Stomach (tissue), 9 donors: ENCODE data around the gene HPRT1. TPM values are rescaled to one million over a fixed set of nuclear protein-coding genes. Genes with fewer than 3 reads are reported as not detected.

Experiments used
- DNase-seq, 2 donors: peaks; one replicate each; pipeline versions ENCODE4 v3.0.0 to v3.0.0-alpha.2; 2013 to 2019
- H3K27ac ChIP-seq, 5 donors: fragments of 200-600 bp in 4 of 5; sonication (generic) in 4 of 5; one replicate each; pipeline ENCODE4 v1.5.1; 2013 to 2019; ENCODE audit warnings: mild to moderate bottlenecking in 1 of 5, moderate library complexity in 1 of 5
- H3K27me3 ChIP-seq, 3 donors: fragments of 200-600 bp; sonication (generic); one replicate each; pipeline ENCODE4 v1.5.1; 2017 to 2019; ENCODE audit warnings: mixed run types in 1 of 3
- H3K36me3 ChIP-seq, 4 donors: fragments of 200-600 bp; sonication (generic); 1 replicate in 3 of 4; 2 replicates in 1 of 4; pipeline ENCODE4 v1.5.1; 2016 to 2019
- H3K4me1 ChIP-seq, 4 donors: fragments of 200-600 bp; sonication (generic); one replicate each; pipeline ENCODE4 v1.5.1; 2016 to 2019
- H3K4me3 ChIP-seq, 4 donors: fragments of 200-600 bp; sonication (generic) in 3 of 4; one replicate each; pipeline ENCODE4 v1.5.1; 2016 to 2019; ENCODE audit warnings: mild to moderate bottlenecking in 1 of 4
- H3K9me3 ChIP-seq, 4 donors: fragments of 200-600 bp; sonication (generic); one replicate each; pipeline ENCODE4 v1.5.1; 2016 to 2019
- EP300 ChIP-seq: sonication (generic); formaldehyde crosslinking; IDR thresholded peaks from one replicate; pipeline ENCODE4 v1.6.1; 2017; ENCODE audit warnings: antibody characterized with exemption
- POLR2A ChIP-seq, 4 donors: fragments of 450-650 bp; IDR thresholded peaks; one replicate each; pipeline ENCODE4 v1.6.1; 2016; ENCODE audit warnings: antibody characterized with exemption in 4 of 4, control low read depth in 2 of 4, mild to moderate bottlenecking in 1 of 4, moderate library complexity in 1 of 4
- POLR2AphosphoS5 ChIP-seq, 3 donors: sonication (generic); formaldehyde crosslinking; IDR thresholded peaks; one replicate each; pipeline ENCODE4 v1.6.1; 2016; ENCODE audit warnings: antibody characterized with exemption in 3 of 3
- WGBS, 5 donors: extraction: QIAGEN DNeasy Blood & Tissue Kit in 3 of 5; methylation state at CpG; one replicate each; pipeline versions ENCODE4 v1.1.5 to v1.1.7; 2013 to 2018; 5-methylcytosine and 5-hydroxymethylcytosine counted together
- intact Hi-C: fragments of 100-400 bp; cut with DNase I; formaldehyde crosslinking; loops from one replicate; pipeline ENCODE4 v1.15.1; 2023; ENCODE audit warnings: low total_unique reads
- polyA plus RNA-seq, 3 donors: library from polyadenylated mRNA; stranded (reverse); fragments of 200-250 nt; gene quantifications; one replicate each; pipeline ENCODE4 v1.2.3, GENCODE V29; 2013
- total RNA-seq, 5 donors: library from RNA; depleted of rRNA; stranded (reverse); fragments of >200 nt; gene quantifications; one replicate each; pipeline versions ENCODE4 v1.1.0 to v1.2.3, GENCODE V29; 2014 to 2016
- TF ChIP-seq, protein P1 (sequence below), 7 experiments: fragments of 450-650 bp in 4 of 7; fragments of 200-600 bp in 3 of 7; sonication (generic) in 3 of 7; IDR thresholded peaks; one replicate each; pipeline ENCODE4 v1.5.1; 2016 to 2019; ENCODE audit warnings: antibody characterized with exemption in 7 of 7, control low read depth in 2 of 7, mild to moderate bottlenecking in 1 of 7
- donor health status: healthy with polysubstance abuse.
- donor health status: Bipolar disorder and iron deficiency.
- donor health status: healthy.

HPRT1 gene
- total and polyA plus RNA-seq, 8 donors = 0.87 to 81.1 (median 29.7) TPM

DNA sequence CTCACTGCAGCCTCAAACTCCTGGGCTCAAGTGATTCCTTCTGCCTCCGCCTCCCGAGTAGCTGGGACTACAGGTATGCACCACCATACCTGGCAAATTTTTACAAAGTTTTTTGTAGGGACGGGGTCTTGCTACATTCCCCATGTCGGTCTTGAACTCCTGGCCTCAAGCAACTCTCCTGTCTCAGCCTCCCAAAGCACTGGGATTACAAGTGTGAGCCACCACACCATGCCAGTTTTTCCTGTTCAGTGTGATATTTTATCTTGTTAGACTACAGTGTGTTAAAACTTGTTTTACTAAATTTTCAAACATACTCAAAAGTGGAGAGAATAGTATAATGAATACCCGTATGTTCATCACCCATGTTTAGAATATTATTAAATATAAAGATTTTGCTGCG, 12.1 kb downstream of the HPRT1 start:
- peaks cover 0 to 12% (median 3%) of the 10 kb centered on the region in 4 donors for H3K36me3 ChIP-seq
- intact Hi-C loops = no loop called here
- H3K27ac ChIP-seq = no peak overlapping the region
- no peaks in the 10 kb centered on the region for H3K4me1 ChIP-seq
- no peak overlapping the region for H3K4me3 ChIP-seq
- no peak for DNase-seq
- no peaks in the 10 kb centered on the region for H3K9me3 ChIP-seq
- TF ChIP-seq, protein P1, sequence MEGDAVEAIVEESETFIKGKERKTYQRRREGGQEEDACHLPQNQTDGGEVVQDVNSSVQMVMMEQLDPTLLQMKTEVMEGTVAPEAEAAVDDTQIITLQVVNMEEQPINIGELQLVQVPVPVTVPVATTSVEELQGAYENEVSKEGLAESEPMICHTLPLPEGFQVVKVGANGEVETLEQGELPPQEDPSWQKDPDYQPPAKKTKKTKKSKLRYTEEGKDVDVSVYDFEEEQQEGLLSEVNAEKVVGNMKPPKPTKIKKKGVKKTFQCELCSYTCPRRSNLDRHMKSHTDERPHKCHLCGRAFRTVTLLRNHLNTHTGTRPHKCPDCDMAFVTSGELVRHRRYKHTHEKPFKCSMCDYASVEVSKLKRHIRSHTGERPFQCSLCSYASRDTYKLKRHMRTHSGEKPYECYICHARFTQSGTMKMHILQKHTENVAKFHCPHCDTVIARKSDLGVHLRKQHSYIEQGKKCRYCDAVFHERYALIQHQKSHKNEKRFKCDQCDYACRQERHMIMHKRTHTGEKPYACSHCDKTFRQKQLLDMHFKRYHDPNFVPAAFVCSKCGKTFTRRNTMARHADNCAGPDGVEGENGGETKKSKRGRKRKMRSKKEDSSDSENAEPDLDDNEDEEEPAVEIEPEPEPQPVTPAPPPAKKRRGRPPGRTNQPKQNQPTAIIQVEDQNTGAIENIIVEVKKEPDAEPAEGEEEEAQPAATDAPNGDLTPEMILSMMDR (IDR thresholded peaks at IDR 0.05) = no peak
- TF ChIP-seq EP300 = no peak
- 85 to 97% (median 94%) methylated on average over 6 of the region's 6 CpGs for WGBS, 5 donors
- peaks cover 0 to under 1% (median 0%) of the 10 kb centered on the region in 3 donors for H3K27me3 ChIP-seq

DNA sequence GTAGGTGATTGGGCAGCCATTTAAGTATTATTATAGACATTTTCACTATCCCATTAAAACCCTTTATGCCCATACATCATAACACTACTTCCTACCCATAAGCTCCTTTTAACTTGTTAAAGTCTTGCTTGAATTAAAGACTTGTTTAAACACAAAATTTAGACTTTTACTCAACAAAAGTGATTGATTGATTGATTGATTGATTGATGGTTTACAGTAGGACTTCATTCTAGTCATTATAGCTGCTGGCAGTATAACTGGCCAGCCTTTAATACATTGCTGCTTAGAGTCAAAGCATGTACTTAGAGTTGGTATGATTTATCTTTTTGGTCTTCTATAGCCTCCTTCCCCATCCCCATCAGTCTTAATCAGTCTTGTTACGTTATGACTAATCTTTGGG, 16.3 kb downstream of the HPRT1 start:
- no peaks in the 10 kb centered on the region for H3K4me1 ChIP-seq
- TF ChIP-seq, protein P1 (IDR thresholded peaks at IDR 0.05) = no peak
- TF ChIP-seq POLR2AphosphoS5 (IDR thresholded peaks at IDR 0.05) (no peak), EP300 (no peak), POLR2A (IDR thresholded peaks at IDR 0.05) (no peak)
- DNase-seq = no peak
- H3K9me3 ChIP-seq = no peaks in the 10 kb centered on the region
- intact Hi-C loops = no loop called here
- H3K4me3 ChIP-seq = no peak overlapping the region
- no peak overlapping the region for H3K27ac ChIP-seq
- 69 to 83% (median 74%) methylated on average over 1 of the region's 1 CpG for WGBS, 5 donors
- peaks cover 0 to 5% (median 0%) of the 10 kb centered on the region in 3 donors for H3K27me3 ChIP-seq
- H3K36me3 ChIP-seq = peaks cover 0 to 17% (median 7%) of the 10 kb centered on the region in 4 donors

DNA sequence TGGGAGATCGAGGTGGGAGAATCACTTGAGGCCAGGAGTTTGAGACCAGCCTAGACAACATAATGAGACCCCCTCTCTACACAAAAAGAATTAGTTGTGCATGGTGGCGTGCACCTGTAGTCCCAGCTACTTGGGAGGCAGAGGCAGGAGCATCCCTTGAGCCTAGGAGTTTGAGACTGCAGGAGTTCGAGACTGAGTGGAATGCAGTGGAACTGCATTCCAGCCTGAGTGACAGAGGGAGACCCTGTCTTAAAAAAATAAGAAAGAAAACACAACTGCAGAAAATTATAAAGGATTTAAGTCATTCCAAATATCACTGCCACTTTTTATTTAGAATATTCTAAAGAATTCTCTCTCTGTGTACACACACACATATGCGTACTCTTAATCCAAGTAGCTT, 18.4 kb downstream of the HPRT1 start:
- intact Hi-C loops = no loop called here
- H3K27ac ChIP-seq = no peak overlapping the region
- peaks cover 0 to 9% (median 0%) of the 10 kb centered on the region in 3 donors for H3K27me3 ChIP-seq
- WGBS, 5 donors = 84 to 92% (median 91%) methylated on average over 4 of the region's 4 CpGs
- peaks cover 0 to 17% (median 7%) of the 10 kb centered on the region in 4 donors for H3K36me3 ChIP-seq
- H3K4me3 ChIP-seq = no peak overlapping the region
- no peaks in the 10 kb centered on the region for H3K9me3 ChIP-seq
- H3K4me1 ChIP-seq = no peaks in the 10 kb centered on the region
- no peak for DNase-seq
- TF ChIP-seq, protein P1 (IDR thresholded peaks at IDR 0.05) = no peak
- TF ChIP-seq EP300 = no peak
- TF ChIP-seq POLR2A (IDR thresholded peaks at IDR 0.05) = no peak
- no peak for TF ChIP-seq POLR2AphosphoS5 (IDR thresholded peaks at IDR 0.05)

DNA sequence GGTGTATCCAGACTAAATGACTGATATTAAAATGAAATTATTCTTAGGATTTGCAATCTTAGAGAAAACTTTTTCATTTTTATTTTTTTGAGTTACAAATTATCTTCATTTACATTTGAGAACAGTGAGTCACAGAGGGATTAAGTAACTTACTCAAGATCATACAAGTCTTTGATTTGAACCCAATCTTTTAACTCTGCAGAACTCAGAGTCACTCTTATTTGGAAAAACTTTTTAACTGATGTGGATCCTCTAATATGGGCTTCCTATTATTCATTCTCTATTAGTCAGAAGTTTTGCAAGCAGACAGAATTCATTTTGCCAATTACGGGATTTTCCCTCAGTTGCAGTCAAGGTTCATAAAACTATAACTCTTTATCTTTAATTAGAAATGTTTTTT, 20.1 kb downstream of the HPRT1 start:
- Histone ChIP-seq H3K36me3 (peaks cover 0 to 15% (median 4%) of the 10 kb centered on the region in 4 donors), H3K4me1 (no peaks in the 10 kb centered on the region), H3K27ac (no peak overlapping the region), H3K9me3 (no peaks in the 10 kb centered on the region), H3K27me3 (peaks cover 0 to 9% (median 0%) of the 10 kb centered on the region in 3 donors), H3K4me3 (no peak overlapping the region)
- 58 to 86% (median 70%) methylated on average over 1 of the region's 1 CpG for WGBS, 5 donors
- no peak for DNase-seq
- intact Hi-C loops = no loop called here
- TF ChIP-seq, protein P1 (IDR thresholded peaks at IDR 0.05) = no peak
